Frontal cortex (tissue), 4 donors: ENCODE data around the gene TCF12. TPM values are rescaled to one million over a fixed set of nuclear protein-coding genes. Genes with fewer than 3 reads are reported as not detected.

Experiments
- DNase-seq, 2 donors: peaks; one replicate each; pipeline ENCODE4 v3.0.0; 2012; ENCODE audit warnings: low spot score in 2 of 2
- FAIRE-seq: peaks from 2 replicates; lab custom pipeline; 2012; peaks lifted over from hg19 to GRCh38; lab: Jason Lieb, UNC
- total RNA-seq: library from RNA; depleted of rRNA; stranded (reverse); fragments of >200 nt; gene quantifications from one replicate; pipeline ENCODE4 v1.2.3, GENCODE V29; 2014
- donor health status: control.
- donor health status: control.
- donor health status: control.

Gene TCF12
- 87.2 TPM for total RNA-seq

DNA sequence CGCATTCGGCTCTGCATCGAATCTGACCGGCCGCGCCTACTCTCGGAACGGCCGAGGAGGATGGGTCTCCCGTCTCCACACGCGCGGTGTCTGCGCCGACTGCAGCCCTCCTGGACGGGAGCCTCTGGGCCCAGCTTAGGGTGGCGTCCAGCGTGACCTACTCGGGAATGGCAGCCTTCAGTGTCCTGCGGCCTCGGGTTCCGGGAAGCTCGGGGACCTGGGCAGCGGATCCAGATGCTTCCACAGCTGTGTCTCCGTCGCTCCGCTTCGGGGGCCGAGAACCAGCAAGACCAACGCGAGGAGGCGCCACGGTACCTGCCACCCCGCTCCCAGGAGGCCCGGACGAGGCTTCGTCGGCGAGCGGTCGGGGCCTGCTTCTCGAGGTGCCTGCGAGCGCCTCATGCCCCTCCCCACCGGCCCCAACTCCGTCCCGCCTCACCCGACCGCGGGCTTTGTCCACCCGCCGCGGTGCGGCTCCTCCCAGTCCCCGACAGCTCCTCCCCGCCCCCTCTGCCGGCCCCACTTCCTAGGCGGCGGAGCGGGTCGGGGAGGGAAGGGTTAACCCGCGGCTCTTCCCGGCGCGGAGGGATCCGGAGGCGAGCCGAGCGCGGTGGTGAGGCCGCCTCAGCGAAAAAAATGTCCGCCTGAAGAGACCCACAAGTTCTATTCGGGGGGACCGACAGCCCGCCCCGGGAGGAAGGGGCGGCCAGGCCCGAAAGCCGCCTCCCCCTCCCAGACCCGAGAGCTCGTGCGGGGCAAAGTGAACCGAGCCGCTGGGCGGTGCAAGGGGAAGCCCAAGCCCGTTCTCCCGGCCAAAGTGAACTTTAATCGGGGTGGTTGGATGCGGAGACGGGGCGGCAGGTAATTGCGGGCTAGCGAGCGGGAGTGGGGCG lies at the start of gene TCF12:
Gene TCF12, plus strand, starts transcription at position 599 of the 893 bp plus-strand sequence. CDS start 1,270 bp downstream, outside the sequence.
- FAIRE-seq, result no peak
- peak; percentile 92 to 93 for DNase-seq

DNA sequence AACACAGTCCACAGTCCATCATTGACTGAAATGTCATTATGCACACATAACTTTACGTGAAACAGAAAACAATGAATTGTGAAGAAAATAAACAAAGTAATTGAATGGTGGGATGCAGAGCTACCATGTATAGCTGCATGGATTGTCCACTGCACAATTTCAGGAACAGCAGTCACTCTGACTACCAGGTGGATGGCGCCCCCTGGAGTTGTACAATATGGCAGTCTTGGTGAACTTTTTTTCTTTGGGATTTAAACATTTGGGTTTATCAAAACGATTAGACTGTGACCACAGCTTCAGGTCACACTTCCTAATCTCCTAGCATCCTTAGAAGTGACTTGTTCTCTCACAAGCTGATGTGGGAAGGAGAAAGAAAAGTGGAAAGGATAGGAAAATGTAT lies 48.9 kb upstream of the TCF12 start:
- FAIRE-seq (no peak), DNase-seq (no peak)

DNA sequence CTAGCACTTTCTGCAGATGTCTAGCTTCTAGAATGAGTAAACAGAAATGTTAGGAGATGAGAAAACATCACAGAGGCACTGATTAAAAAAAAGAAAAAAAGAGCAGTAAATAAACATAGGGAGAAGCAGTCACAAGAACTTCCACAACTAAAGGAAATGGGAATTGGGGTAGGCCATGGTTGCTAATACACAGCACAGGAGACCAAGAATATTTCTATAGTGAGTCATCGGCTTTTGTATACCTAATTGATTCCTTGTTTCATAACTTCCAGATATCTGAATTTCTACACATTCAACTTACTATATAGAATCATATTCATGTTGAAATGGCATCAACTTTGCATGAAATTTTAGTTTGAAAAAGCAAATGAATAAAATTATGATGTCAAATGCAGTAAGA lies 47.3 kb upstream of the TCF12 start:
- DNase-seq, result no peak
- no peak for FAIRE-seq

DNA sequence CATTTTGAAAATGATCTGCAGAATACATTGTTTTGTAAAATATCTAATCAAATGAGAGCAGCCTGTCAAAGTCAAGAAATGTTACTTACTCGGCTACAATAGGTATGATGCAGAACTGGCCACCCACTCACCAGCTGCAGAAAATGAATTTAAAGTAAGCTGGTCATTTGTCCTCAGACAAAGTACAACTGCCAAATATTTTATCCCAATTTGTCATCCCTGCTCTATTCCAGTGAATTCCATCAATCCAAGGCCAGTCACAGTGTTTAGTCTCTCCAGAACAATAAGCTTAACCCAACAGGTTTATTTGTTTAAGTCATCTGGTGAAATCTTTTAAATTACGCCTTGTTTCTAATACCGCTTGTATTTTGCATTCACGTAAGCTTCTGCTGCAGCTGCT lies 46.6 kb upstream of the TCF12 start:
- FAIRE-seq (no peak), DNase-seq (no peak)

DNA sequence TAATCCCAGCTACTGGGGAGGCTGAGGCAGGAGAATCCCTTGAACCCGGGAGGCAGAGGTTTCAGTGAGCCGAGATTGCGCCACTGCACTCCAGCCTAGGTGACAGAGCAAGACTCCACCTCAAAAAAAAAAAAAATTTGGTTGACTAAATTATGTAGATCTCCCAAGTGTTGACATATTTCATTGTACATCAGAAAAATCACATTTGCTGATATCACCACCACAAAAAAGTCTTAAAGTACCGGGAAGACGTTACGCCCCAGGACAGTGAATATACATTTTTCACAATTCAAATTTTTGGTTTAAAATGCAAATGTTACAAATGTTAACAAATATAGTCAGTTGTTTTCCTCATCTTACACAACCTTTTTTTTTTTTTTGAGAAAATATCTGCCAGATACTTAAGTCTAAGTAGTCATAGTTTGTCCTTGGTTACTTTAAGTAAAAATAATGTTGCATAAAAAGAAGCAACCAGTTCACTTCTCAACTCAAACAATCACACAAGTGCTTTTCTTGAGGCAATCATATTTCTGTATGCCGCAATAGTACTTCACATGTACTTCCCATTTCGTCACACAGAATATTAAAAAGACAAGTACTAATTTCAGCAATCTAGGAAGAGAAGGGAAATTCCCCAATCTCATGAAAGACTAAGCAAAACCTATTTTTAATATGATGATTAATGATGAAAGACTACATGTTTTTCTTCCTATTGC lies 41.0 kb upstream of the TCF12 start:
- no peak for DNase-seq
- no peak for FAIRE-seq

DNA sequence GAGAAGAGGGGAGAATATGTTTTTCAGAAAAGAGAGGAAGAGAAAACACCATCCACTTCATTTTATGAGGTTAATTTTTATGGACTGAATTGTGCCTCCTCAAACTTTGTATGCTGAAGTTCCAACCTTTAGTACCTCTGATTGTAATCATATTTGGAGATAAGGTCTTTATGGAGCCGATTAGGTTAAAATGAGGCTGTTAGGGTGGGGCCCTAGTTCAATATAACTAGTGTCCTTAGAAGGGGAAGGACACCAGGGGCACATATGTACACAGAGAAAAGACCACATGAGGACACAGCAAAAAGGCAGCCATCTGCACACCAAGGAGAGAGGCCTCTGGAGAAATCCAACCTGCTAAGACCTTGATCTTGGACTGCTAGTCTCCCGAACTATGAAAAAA lies 38.9 kb upstream of the TCF12 start:
- DNase-seq, result no peak
- no peak for FAIRE-seq

DNA sequence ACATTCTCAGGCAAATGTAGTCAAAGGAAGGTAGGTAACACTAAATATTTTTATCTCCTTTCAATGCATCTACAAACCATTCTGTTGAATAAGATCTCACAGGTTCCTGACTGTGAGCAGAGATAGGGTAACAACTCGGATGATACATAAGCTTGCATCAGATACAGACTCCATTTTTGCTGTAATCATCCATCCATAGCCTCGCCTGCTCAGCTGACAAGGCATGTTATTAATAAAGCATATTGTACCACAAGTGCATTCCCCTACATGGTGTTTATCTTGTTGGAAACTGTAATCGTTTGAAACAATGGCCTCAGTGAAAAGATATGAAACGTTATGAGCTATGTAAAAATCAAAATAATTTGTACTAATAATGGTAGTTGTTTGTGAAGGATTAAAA lies 35.4 kb upstream of the TCF12 start:
- DNase-seq (no peak), FAIRE-seq (no peak)

DNA sequence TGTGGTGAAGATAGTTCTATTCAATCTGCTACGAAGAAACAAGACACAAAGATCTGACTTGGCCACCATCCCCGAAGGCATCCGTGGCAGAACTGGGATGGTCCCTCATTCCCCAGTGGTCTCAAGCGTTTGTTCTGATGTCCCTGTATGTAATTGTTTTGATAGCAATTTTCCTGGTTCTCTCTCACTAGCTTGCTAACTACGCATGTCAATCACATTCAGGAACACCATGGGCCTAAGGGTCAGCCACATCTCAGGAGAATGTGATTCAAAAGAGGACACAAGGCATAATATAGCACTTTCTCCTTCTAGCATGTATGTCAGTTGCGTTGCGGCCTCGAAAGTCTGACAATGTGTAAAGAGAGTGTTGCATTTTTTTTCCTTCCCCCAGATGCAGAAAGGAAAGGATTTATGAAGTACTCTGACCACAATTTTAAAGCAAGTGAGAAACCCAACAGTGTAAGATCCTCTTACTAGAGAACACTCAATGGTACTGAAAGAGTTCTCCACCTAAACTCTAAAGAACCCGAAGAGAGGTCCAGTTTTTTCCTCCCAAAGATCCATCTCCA lies 32.0 kb upstream of the TCF12 start:
- FAIRE-seq, result no peak
- DNase-seq, result no peak

DNA sequence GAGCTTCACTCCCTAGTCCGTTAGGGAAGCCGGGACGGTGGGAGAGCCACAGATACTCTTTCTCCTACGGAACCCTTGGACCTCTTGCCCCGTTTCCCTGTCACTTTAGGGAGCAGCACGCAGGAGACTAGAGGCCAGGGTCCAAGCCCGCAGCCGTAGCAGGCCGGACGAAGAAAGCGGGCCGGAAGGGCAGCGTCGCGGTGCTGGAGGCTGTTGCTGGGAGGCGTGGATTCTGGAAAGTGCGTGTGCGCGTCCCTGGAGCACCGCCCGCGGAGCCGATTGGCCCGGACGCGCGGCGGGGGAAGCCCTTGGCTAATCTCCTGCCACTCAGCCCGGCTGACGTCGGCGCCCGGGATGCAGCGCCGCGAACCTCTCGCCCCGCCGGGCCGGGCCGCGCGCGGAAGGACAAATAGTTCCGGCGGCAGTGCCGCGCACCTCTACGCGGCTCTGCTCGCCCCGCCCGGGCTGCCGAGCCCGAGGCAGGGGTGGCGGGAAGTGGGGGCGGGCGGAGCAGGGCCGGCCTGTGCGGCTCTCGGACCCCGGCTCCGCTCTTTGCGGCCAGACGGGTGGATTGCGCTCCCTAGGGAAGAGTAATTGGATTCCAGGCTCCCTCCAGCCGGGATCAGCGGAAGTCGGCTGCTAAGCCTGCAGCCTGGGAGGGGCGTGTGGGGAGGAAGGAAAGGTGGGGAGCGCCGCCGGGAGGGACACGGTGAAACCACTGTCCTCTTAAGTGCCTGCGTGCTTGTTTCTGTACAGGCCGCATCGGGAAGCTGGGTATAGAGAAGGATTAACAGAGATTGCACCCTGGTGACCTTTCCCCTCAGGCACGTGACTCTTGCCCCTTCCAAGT lies 31.3 kb upstream of the TCF12 start:
- FAIRE-seq, result no peak
- peak; percentile 89 to 92 for DNase-seq

DNA sequence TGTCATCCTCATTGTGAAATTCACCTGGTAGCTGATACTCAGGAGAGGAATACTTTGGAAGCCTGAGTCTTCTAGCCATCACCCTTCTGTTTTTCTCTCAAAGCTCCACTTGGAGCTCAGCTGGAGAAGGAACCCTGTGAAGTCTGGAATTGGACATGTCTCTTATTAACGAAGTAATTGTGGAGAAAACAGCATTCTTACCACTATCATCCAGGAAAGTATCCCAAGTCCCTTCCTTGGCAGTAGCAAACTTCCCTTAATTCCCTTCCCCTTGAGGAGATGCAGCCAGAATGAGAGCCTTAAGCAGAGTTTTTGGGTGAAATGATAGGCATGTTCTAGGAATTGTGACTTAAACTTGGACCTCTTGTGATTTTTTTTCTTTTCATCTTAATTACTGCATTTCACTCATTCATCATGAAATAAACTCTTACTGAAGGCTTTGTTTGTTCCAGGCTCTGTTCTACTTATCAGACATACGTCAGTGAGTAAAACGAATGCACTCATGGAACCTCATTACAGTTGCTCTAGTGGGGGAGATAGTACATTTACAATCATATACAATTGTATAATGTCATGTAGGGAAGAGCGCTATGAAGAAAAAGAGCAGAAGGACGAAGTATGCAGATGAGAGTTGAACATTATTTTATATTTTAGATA lies 30.5 kb upstream of the TCF12 start:
- DNase-seq, result no peak
- no peak for FAIRE-seq

DNA sequence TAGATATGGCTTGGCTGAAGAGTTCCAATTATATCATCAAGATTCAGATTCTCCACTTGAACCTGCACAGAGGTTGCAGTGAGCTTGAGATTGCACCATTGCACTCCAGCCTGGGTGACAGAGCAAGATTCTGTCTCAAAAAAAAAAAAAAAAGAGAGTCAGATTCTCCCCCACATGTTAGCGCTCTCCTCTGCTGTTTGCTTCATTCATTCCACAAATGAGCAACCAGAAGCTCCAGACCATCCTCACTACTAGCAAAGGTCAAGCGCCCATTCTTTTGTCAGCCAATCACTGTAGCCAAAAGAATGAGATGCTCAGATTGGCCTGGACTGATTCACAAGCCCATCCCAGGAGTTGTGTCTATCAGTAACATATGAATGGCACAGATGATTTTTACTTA lies 28.4 kb upstream of the TCF12 start:
- DNase-seq (no peak), FAIRE-seq (no peak)

DNA sequence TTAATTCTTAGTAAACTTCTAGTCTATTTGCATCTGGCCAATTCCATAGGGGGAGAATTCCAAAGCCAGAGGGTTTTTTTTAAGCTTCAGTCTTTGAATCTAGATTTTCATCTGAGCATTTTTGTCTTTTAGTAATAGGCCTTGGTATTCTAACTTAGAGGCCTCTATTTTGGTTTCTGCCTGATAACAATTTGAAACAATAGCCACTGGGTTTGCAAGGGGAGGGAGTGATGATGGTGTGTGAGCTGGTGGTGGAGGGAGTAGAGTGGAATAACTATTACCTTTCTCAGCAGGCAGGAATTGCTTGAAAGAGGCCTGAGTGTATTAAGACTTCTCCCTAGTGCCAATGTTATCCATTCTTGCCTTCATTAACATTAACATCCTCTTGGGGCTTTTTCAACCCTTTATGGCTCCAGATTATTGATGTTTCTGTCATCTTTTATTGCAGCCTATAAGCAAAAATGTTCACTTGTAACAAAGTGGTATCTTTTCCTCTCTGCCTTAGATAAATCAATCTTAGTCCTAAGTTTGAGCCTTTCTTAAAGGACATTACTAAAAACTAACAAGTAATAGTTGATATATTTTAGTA lies 26.5 kb upstream of the TCF12 start:
- FAIRE-seq, result no peak
- no peak for DNase-seq

DNA sequence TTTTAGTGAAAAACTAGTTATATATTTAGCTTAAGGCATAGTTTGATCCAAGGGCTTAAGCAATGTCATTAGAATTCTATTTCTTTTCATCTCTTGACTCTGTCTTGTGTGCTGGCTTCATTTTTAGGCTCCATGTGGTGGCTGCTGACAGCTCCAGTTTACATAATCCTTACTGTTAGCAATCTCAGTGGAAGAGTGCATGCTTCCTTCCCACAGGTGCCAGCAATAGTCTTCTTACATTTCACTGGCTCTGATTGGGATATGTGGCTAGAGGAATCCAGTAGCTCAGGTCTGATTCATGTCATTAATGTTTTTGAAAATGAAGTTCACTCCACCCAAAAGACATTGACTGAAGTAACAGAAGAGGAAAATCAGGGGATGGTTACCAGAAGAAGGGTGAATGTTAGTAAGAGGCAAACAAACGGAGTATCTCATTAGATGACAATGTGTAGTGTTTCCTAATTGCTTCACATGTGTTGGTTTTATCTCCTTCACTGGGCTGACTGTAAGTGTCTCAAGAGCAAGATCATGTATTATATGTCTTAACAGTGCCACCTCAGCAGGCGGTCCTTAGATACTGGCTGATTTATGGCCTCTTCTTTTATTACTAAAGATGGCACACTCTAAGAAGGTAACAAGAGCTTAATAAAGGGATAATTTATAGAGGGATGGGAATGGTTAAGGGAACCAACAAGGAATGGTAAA lies 25.6 kb upstream of the TCF12 start:
- DNase-seq, result no peak
- FAIRE-seq, result no peak

DNA sequence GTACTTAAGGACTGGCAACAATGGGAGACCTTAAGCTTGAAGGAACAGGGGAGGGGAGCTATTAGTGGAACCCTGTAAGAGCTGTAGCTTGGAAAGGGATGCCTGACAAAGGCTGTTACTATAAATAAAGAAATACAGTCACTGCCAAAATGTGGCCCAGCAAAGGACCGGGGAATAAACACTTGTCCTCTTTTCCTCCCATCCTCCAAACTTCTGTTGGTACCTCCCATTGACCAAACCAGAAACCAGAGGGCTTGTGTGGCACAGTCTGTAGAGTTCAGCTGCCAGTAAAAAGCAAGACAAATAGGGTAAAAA lies 25.1 kb upstream of the TCF12 start:
- no peak for DNase-seq
- FAIRE-seq, result no peak

DNA sequence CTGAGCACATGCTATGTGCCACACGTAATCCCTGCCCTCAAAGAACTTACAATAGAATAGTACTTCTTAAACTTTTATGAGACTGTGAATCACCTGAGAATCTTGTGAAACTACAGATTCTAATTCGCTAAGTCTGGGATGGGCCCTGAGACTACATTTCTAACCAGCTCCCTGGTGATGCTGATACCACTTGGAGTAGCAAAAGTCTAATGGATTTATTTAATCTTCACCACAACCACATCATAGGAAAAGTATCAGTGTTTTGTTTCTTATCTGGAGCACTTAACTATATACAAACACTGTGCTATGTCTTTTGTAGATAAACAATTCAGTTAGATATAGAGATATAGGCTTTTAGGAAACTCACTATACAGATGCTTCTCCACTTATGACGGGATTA lies 23.8 kb upstream of the TCF12 start:
- DNase-seq, result no peak
- FAIRE-seq, result no peak

DNA sequence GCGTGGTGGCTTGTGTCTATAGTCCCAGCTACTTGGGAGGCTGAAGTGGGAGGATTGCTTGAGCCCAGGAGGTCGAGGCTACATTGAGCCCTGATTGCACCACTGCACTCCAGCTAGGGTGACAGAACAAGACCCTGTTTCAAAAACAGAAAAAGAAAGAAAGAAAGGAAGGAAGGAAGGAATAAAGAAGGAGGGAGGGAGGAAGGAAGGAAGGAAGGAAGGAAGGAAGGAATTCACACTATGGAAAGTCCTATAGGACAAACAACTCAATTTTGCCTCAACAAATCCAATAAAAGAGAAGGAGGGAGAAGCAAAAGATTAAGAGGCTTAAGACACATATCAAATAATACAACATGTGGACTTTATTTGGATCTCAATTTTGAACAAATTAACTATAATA lies 16.5 kb upstream of the TCF12 start:
- FAIRE-seq, result no peak
- DNase-seq, result no peak

DNA sequence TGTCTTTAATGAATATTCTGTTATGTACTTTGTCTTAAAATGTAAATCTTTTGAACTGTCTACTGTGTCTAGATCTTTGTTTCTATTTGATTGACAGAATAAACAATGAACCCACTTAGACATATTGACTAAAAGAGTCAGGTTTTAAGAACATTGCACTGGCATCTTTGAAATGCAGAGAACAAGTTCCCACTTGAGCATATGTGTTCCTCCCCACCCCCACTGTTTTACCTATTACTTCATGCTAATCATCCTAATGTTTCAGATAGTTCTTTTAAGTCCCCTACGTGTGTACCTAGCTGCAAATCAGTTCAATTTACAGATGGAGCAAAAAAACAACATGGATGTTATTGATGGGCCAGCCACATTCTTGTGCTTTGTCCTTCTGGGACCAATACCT lies 11.7 kb upstream of the TCF12 start:
- no peak for FAIRE-seq
- no peak for DNase-seq

DNA sequence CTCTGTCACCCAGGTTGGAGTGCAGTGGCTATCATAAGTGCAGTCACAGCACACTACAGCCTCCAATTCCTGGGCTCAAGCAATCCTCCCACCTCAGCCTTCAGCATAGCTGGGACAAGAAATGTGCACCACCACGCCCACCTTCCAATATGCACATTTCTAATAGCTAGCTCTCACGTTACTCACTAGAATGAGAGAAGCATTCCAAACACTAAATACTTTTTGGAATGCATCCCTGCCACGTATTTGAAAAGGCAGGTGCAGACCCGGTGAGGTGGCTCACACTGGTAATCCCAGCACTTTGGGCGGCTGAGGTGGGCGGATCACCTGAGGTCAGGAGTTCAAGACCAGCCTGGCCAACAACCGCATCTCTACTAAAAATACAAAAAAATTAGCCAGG lies 7.6 kb upstream of the TCF12 start:
- no peak for DNase-seq
- FAIRE-seq, result no peak

DNA sequence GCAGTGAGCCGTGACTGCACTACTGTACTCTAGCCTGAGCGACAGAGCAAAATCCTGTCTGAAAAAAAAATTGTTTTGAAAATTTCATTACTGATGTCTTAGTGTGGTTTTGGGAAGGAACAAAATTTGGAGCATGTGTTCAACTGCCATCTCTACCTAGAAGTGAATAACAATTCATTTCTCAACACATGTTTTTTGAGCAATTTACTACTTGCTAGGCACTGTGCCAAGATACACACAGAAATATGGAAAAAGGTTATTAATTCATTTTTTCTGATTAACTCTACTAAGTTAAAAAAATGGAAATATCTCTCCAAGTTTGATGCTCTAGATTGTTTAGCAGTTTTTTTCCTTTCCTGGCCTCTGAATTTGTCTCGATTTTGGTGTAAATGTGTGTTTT lies 5.2 kb upstream of the TCF12 start:
- no peak for DNase-seq

More for the DNA sequence above, 5.2 kb upstream of the TCF12 start:
- FAIRE-seq, result no peak
